Sigmoid colon (tissue), 4 donors: Measurements from ENCODE around the gene SND1.

ENCODE experiments used
- CTCF ChIP-seq, 4 experiments: fragments of 450-650 bp in 3 of 4; fragments of 200-600 bp in 1 of 4; IDR thresholded peaks; one replicate each; pipeline ENCODE4 v1.5.1; 2016 to 2019; ENCODE audit warnings: antibody characterized with exemption in 4 of 4, mild to moderate bottlenecking in 3 of 4, moderate library complexity in 2 of 4
- EP300 ChIP-seq, 4 donors: sonication (generic); formaldehyde crosslinking; IDR thresholded peaks; one replicate each; pipeline ENCODE4 v1.6.1; 2017; ENCODE audit warnings: antibody characterized with exemption in 4 of 4
- POLR2AphosphoS5 ChIP-seq, 4 donors: sonication (generic); formaldehyde crosslinking; IDR thresholded peaks; one replicate each; pipeline ENCODE4 v1.6.1; 2017; ENCODE audit warnings: antibody characterized with exemption in 4 of 4

DNA sequence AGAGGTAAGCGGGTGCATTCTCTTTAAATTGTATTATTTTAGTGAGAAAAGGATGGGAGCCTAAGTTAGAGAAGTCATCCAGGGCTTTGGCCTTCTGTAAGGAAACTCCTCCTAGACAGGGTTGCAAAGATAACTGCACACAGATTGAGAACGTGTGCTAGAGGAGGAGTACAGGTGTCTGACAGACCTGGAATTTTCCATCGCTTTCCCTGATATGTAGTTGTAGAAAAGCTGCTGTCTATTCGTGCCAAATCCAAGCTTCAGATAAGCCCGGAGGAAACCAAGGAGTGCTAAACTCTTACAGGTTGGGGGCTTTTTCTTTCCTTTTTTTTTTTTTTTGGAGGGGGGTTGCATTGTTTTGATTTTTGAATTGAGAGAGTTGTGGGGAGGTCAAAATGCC, 356.1 kb downstream of the SND1 start:
- TF ChIP-seq POLR2AphosphoS5 (IDR thresholded peaks at IDR 0.05) = no peak
- no peak for TF ChIP-seq EP300 (IDR thresholded peaks at IDR 0.05)
- no peak for TF ChIP-seq CTCF (IDR thresholded peaks at IDR 0.05)
